IgD-negative memory B cell (primary cell): ENCODE results near the gene EFNB2. TPM values are rescaled to one million over a fixed set of nuclear protein-coding genes. Genes with fewer than 3 reads are reported as not detected.
A peak's percentile ranks its signal among the peaks of the same experiment; 100 is the strongest.

Experiments
- H3K27ac Mint-ChIP-seq, 3 donors: one replicate each; pipeline ENCODE4 v1.8.0; 2020 to 2022; ENCODE audit warnings: mild to moderate bottlenecking in 3 of 3, mixed read lengths in 3 of 3, moderate library complexity in 1 of 3
- H3K27me3 Mint-ChIP-seq: one replicate; pipeline ENCODE4 v1.8.0; 2021; ENCODE audit warnings: mixed read lengths
- H3K36me3 Mint-ChIP-seq: one replicate; pipeline ENCODE4 v1.8.0; 2020; ENCODE audit warnings: mild to moderate bottlenecking, mixed read lengths
- H3K4me1 Mint-ChIP-seq, 3 donors: one replicate each; pipeline ENCODE4 v1.8.0; 2020 to 2022; ENCODE audit warnings: mixed read lengths in 3 of 3, mild to moderate bottlenecking in 1 of 3
- H3K4me3 Mint-ChIP-seq, 4 donors: one replicate each; pipeline ENCODE4 v1.8.0; 2020 to 2022; ENCODE audit warnings: mild to moderate bottlenecking in 4 of 4, mixed read lengths in 4 of 4, moderate library complexity in 3 of 4
- H3K9me3 Mint-ChIP-seq, 3 donors: one replicate each; pipeline ENCODE4 v1.8.0; 2020 to 2021; ENCODE audit warnings: mixed read lengths in 3 of 3, mild to moderate bottlenecking in 1 of 3
- polyA plus RNA-seq: library from polyadenylated mRNA; unstranded; fragments of 300-500 nt; fragmentation: Illumina TruSeq; gene quantifications from one replicate; pipeline ENCODE4 v1.2.3, GENCODE V29; 2021

EFNB2 gene
- polyA plus RNA-seq, 1 donor from 2014 or later = 0.10 TPM

GRCh38 chr13:106533943-106534638 is 1.4 kb downstream of the EFNB2 start:
- peaks cover 34% of the 10 kb centered on the region for H3K27me3 Mint-ChIP-seq
- H3K4me3 Mint-ChIP-seq = peak overlapping the region; percentile 43 to 88 (median 74)
- H3K9me3 Mint-ChIP-seq = no peaks in the 10 kb centered on the region
- peak overlapping the region in 2 of 3 donors; percentile 12 to 76 for H3K27ac Mint-ChIP-seq
- peaks cover 10 to 25% (median 14%) of the 10 kb centered on the region in 3 donors for H3K4me1 Mint-ChIP-seq
- H3K36me3 Mint-ChIP-seq = no peaks in the 10 kb centered on the region

DNA sequence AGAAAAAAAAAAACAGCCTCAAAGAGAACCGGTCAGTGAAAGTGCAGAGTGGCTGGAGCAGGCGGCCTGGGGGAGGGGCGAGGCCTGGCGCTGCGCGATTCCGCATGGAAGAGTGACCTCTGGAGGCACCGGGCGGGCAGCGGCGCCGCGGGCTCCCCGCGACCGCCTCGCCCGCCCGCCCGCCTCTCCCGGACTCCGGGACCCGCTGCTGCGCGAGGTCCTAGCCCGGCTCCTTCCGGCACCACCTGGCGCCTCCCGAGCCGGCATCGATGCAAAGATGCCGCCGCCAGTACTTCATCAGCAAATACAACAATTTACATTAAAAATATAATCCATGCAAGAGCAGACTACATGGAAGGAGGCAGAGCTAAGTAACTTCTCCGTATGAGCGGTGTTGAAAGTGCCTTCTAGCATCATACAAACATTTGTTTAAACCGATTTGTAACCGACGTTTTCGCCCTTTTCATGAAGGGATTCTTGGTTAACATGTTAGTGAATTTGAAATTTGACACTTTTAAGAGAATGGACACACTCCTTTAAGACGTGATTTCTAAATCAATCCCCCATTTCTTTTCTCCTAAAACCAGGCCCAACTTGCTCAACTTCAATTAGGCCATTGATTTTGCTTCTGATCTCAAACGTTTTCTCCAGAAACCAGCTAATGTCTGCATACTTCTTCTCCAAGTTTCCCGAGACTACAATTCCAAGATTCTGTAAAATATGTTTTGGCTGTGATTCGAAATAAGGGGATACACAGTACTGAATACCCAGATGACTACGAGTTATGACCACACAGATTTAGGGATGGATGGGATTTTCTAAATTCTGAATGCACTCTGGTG is 2.1 kb downstream of the EFNB2 start:
- H3K4me3 Mint-ChIP-seq = peak overlapping the region; percentile 65 to 83 (median 75)
- peaks cover 10 to 25% (median 14%) of the 10 kb centered on the region in 3 donors for H3K4me1 Mint-ChIP-seq
- H3K36me3 Mint-ChIP-seq = no peaks in the 10 kb centered on the region
- peak overlapping the region; percentile 11 to 76 (median 50) for H3K27ac Mint-ChIP-seq
- H3K27me3 Mint-ChIP-seq = peaks cover 37% of the 10 kb centered on the region
- no peaks in the 10 kb centered on the region for H3K9me3 Mint-ChIP-seq

GRCh38 chr13:106532111-106532929 is 3.1 kb downstream of the EFNB2 start:
- Mint-ChIP-seq H3K27me3 (peaks cover 38% of the 10 kb centered on the region), H3K36me3 (no peaks in the 10 kb centered on the region), H3K27ac (peak overlapping the region in 2 of 3 donors; percentile 13 to 59), H3K4me1 (peaks cover 10 to 21% (median 14%) of the 10 kb centered on the region in 3 donors), H3K4me3 (peak overlapping the region in 3 of 4 donors; percentile 5 to 83 (median 74)), H3K9me3 (no peaks in the 10 kb centered on the region)

- H3K27me3 Mint-ChIP-seq = peaks cover 38% of the 10 kb centered on the region
- peak overlapping the region in 1 of 4 donors; percentile 36 for H3K4me3 Mint-ChIP-seq
These were observed 4.4 kb downstream of the EFNB2 start for GRCh38 chr13:106530980-106531481.

DNA sequence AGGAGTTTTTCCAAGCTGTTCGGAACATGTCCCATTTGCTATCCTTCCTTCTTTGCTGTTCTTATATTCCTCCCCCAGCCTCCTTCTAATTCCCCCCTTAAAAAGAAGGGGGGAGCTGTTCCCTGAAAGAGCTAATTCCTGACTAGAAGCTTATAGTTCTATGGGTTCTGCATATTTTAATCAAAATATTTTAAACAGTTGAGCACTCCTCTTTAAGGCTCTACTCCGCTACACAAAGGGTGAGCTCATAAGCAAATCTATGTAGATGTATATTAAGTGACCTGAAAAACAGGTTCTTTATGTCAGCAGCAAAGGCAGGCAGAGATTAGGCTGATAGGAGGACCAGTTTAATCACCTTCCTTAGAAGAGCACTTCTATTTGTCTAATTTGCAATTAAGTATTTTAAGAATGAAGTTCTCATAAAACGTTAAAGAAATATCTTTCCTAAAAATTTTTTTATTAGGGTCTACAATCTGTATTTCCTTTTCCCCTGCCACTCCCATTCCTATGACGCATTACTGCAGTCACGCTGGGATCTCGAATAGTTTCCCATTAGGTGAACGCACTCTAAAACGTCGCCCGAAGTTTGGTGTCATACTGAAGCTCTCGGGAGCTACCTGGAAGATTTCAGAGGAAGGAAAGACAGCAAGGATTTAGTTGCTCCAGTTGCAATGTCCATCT is 5.2 kb downstream of the EFNB2 start:
- no peak overlapping the region for H3K4me3 Mint-ChIP-seq
- H3K27me3 Mint-ChIP-seq = peaks cover 41% of the 10 kb centered on the region
- peaks cover 10 to 14% (median 11%) of the 10 kb centered on the region in 3 donors for H3K4me1 Mint-ChIP-seq

More at GRCh38 chr13:106530980-106531481, 4.4 kb downstream of the EFNB2 start:
- H3K27ac Mint-ChIP-seq = no peak overlapping the region
- no peaks in the 10 kb centered on the region for H3K36me3 Mint-ChIP-seq
- H3K9me3 Mint-ChIP-seq = no peaks in the 10 kb centered on the region
- peaks cover 10 to 14% (median 11%) of the 10 kb centered on the region in 3 donors for H3K4me1 Mint-ChIP-seq

GRCh38 chr13:106529415-106530170 is 5.9 kb downstream of the EFNB2 start:
- no peaks in the 10 kb centered on the region for H3K9me3 Mint-ChIP-seq
- peaks cover 10 to 14% (median 10%) of the 10 kb centered on the region in 3 donors for H3K4me1 Mint-ChIP-seq
- H3K27ac Mint-ChIP-seq = no peak overlapping the region
- no peak overlapping the region for H3K4me3 Mint-ChIP-seq
- H3K27me3 Mint-ChIP-seq = peaks cover 41% of the 10 kb centered on the region
- H3K36me3 Mint-ChIP-seq = no peaks in the 10 kb centered on the region

More for the DNA sequence above, 5.2 kb downstream of the EFNB2 start:
- Mint-ChIP-seq H3K27ac (no peak overlapping the region), H3K36me3 (no peaks in the 10 kb centered on the region), H3K9me3 (no peaks in the 10 kb centered on the region)

DNA sequence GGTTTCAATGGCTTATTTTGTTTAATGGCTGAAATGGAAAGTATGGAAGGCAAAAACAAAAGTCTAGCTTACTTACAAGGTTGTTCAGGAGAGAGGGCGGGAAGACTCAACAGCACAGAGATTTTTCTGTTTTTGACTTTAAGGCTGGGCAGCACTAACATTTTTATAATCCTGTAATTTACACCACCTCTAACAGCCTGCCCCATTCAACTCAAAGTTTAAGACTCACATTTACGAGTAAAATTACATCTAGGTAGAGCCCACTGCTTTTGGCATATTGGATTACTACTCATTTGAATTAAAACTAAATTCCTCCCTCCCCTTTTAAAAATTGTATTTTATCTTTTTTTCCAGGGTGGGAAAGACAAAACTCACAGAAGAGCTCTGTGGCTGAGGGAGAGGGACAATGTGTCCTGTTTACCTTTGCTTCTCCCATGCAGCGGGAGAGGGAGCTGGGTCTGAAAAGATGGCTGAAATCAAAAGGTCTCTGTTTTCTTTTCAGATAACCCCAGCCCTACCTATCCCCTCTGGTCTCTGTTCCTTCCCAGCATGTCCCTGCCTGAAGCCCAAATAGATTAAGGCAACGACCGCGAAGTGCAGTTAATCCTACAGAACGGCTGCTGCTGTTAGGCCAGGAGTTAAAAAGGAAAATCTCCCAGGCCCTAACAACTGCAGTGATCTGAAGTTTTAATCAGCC is 6.6 kb downstream of the EFNB2 start:
- no peaks in the 10 kb centered on the region for H3K9me3 Mint-ChIP-seq
- H3K4me1 Mint-ChIP-seq = peaks cover 9 to 14% (median 10%) of the 10 kb centered on the region in 3 donors
- no peak overlapping the region for H3K4me3 Mint-ChIP-seq
- no peaks in the 10 kb centered on the region for H3K36me3 Mint-ChIP-seq
- H3K27ac Mint-ChIP-seq = no peak overlapping the region
- H3K27me3 Mint-ChIP-seq = peaks cover 37% of the 10 kb centered on the region

GRCh38 chr13:106527826-106528225 is 7.6 kb downstream of the EFNB2 start:
- Mint-ChIP-seq H3K27ac (no peak overlapping the region), H3K4me1 (peaks cover 1 to 3% (median 2%) of the 10 kb centered on the region in 3 donors), H3K9me3 (no peaks in the 10 kb centered on the region), H3K4me3 (no peak overlapping the region), H3K36me3 (no peaks in the 10 kb centered on the region), H3K27me3 (peaks cover 28% of the 10 kb centered on the region)

DNA sequence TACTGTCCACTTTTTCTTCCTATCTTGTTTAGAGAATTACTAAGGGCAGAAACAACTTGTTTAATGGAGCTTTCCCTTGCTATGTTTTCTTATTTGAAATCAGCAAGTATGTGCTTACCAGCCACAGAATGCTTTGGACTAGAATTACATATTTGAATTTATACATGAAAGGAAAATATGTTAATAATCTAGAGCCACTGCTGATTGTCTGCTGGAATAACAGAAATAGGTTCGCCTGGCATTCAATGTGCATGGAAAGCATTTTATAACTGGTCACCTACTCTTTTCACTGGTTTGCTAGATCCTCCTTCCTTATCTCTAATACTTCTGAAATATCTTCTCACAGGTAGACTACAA is 8.0 kb downstream of the EFNB2 start:
- Mint-ChIP-seq H3K4me3 (no peak overlapping the region), H3K36me3 (no peaks in the 10 kb centered on the region), H3K9me3 (no peaks in the 10 kb centered on the region), H3K4me1 (no peaks in the 10 kb centered on the region), H3K27ac (no peak overlapping the region), H3K27me3 (peaks cover 24% of the 10 kb centered on the region)

DNA sequence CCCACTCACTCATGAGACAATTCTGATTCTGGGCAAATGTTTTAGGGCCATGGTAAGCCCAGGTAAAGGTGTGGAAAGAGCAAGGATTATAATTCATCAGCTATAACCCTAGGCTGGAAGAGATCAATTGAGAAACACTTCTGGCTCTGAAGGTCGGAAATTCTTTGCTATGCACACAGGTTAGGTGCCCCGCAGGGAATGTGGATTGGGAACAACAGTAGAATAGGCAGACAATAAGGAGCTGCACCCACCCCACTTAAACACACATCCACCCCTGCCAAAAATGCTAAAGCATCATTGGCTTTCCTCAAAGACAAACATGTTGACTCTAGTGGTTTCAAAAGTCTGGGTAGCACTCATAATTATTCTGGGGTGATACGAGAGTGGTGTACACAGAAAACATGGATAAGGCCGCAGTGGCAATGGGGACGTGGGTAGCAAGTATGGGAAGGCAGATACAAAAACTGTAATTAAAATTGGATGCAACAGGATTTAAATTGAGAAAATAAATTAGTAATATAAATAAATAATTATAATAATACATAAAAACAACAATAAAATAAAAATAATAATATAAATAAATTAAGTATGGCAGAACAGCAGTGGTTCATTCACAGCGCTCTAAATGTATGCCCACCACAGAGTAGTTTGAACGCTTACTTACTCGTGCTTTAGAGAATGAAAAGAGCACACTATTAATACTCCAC is 8.6 kb downstream of the EFNB2 start:
- Mint-ChIP-seq H3K4me3 (no peak overlapping the region), H3K36me3 (no peaks in the 10 kb centered on the region), H3K4me1 (no peaks in the 10 kb centered on the region), H3K9me3 (no peaks in the 10 kb centered on the region), H3K27ac (no peak overlapping the region), H3K27me3 (peaks cover 22% of the 10 kb centered on the region)

- Mint-ChIP-seq H3K4me1 (no peaks in the 10 kb centered on the region), H3K4me3 (no peak overlapping the region), H3K36me3 (no peaks in the 10 kb centered on the region), H3K27me3 (peaks cover 18% of the 10 kb centered on the region), H3K27ac (no peak overlapping the region), H3K9me3 (no peaks in the 10 kb centered on the region)
These were observed 9.6 kb downstream of the EFNB2 start for GRCh38 chr13:106525865-106526264.

GRCh38 chr13:106524108-106524507 is 11.4 kb downstream of the EFNB2 start:
- Mint-ChIP-seq H3K27ac (no peak overlapping the region), H3K4me1 (no peaks in the 10 kb centered on the region), H3K9me3 (no peaks in the 10 kb centered on the region), H3K27me3 (peaks cover 11% of the 10 kb centered on the region), H3K36me3 (no peaks in the 10 kb centered on the region), H3K4me3 (no peak overlapping the region)

DNA sequence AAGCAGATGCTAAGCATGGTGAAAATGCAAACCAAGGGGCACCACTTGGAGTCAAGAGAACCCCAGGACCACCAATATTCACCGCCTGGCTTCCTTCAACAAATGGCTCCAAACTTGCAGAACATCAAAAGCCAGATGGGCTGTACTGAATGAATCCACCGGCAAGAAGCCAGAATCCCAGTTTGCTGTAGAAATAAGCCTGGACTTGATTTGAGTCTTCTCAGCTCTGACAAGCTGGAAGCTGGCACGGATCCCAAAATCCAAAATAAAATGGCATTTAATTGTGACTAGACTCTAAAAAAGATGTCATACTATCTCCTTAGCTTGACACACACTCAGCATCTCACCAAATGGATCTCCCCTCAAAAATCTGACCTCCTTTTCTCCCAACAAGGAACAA is 11.9 kb downstream of the EFNB2 start:
- no peak overlapping the region for H3K4me3 Mint-ChIP-seq
- H3K27me3 Mint-ChIP-seq = peaks cover 10% of the 10 kb centered on the region
- H3K36me3 Mint-ChIP-seq = no peaks in the 10 kb centered on the region
- H3K27ac Mint-ChIP-seq = no peak overlapping the region
- no peaks in the 10 kb centered on the region for H3K9me3 Mint-ChIP-seq
- H3K4me1 Mint-ChIP-seq = no peaks in the 10 kb centered on the region
